Measurements from ENCODE around the gene GDPD5. TPM values are rescaled to one million over a fixed set of nuclear protein-coding genes. Genes with fewer than 3 reads are reported as not detected.

GDPD5 gene
- total RNA-seq, 1 donor from 2014 or later: 15.8 TPM

DNA sequence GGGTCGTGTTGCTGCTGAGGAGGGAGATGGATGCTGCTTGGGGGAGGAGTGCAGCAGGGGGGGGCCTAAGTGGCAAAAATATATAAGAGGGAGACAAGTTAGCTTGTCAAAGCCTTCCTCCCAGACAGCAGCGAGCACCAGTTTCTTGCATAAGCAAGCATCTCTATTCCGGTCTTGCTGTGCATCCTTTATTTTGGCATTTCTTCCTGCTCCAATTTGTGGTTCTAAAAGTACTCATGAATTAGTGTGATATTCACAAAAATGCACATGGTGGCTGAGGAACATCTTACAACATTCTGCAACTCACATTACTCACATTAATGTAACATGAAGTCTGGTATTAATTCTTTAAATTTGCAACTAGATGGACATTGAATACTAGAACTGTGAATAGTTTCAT, 32.1 kb downstream of the GDPD5 start:
- H3K27me3 ChIP-seq (ENCODE audit: low read depth): no peaks in the 10 kb centered on the region
- no peak for DNase-seq
- no peaks in the 10 kb centered on the region for H3K9me3 ChIP-seq
- intact Hi-C loops (cut with DNase I): no loop called here
- H3K4me1 ChIP-seq: peaks cover 14% of the 10 kb centered on the region
- H3K27ac ChIP-seq: no peak overlapping the region
- H3K4me3 ChIP-seq: no peak overlapping the region
- TF ChIP-seq, protein P1, sequence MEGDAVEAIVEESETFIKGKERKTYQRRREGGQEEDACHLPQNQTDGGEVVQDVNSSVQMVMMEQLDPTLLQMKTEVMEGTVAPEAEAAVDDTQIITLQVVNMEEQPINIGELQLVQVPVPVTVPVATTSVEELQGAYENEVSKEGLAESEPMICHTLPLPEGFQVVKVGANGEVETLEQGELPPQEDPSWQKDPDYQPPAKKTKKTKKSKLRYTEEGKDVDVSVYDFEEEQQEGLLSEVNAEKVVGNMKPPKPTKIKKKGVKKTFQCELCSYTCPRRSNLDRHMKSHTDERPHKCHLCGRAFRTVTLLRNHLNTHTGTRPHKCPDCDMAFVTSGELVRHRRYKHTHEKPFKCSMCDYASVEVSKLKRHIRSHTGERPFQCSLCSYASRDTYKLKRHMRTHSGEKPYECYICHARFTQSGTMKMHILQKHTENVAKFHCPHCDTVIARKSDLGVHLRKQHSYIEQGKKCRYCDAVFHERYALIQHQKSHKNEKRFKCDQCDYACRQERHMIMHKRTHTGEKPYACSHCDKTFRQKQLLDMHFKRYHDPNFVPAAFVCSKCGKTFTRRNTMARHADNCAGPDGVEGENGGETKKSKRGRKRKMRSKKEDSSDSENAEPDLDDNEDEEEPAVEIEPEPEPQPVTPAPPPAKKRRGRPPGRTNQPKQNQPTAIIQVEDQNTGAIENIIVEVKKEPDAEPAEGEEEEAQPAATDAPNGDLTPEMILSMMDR (IDR thresholded peaks at IDR 0.05): no peak
- no peaks in the 10 kb centered on the region for H3K36me3 ChIP-seq
- ATAC-seq: no peak

DNA sequence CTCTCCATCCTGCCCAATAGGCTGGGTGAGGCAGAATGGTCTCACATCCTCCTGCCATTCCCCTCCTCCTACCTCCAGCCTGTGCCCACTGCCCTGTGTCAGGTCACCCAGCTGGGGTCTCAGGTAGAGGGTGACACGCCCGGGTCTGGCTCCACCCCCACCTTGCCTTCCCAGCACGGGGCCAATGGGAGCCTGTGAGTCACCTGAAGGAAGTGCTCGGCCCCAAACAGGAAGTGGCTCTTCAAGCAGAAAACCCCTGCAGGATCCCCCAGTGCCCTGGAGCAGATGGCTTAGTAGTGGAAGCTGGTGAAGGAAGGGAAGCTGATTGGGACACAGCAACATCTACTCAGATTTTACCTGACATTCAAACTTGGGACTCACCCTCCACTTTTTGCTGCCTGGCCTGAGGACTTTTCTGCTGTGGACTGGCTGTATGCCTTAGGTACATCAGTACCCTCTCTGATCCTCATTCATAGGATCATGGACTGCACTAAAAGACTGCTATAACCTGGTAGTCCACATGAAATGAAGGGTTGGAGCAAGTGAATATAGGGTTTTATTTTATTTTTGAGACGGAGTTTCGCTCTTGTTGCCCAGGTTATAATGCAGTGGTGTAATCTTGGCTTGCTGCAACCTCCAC, 33.4 kb downstream of the GDPD5 start:
- Histone ChIP-seq H3K9me3 (no peaks in the 10 kb centered on the region), H3K4me1 (peaks cover 10% of the 10 kb centered on the region), H3K27ac (no peak overlapping the region), H3K36me3 (no peaks in the 10 kb centered on the region), H3K4me3 (no peak overlapping the region), H3K27me3 (ENCODE audit: low read depth) (no peaks in the 10 kb centered on the region)
- no peak for DNase-seq
- TF ChIP-seq, protein P1 (IDR thresholded peaks at IDR 0.05): no peak
- no peak for ATAC-seq
- intact Hi-C loops (cut with DNase I): no loop called here

DNA sequence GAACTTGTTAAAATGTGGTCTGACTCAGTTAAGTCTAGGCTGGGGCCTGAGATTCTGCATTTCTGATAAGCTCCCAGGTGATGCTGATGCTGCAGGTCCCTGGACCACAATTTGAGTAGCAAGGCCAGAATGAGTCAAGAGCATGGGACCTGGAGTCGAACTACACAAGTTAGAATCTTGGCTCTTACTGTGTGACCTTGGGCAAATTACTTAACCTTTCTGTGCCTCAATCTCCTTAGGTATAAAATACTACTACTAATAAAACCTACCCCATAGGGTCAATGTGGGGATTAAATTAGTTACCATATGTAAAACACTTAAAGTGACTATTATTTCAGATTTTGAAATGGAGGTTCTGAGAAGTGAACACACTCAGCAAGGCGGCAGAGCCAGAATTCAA, 34.3 kb downstream of the GDPD5 start:
- Histone ChIP-seq H3K4me3 (no peak overlapping the region), H3K4me1 (peaks cover 9% of the 10 kb centered on the region), H3K36me3 (no peaks in the 10 kb centered on the region), H3K27ac (no peak overlapping the region), H3K9me3 (no peaks in the 10 kb centered on the region), H3K27me3 (ENCODE audit: low read depth) (no peaks in the 10 kb centered on the region)
- intact Hi-C loops (cut with DNase I): no loop called here
- TF ChIP-seq, protein P1 (IDR thresholded peaks at IDR 0.05): no peak
- DNase-seq (no peak), ATAC-seq (no peak)

DNA sequence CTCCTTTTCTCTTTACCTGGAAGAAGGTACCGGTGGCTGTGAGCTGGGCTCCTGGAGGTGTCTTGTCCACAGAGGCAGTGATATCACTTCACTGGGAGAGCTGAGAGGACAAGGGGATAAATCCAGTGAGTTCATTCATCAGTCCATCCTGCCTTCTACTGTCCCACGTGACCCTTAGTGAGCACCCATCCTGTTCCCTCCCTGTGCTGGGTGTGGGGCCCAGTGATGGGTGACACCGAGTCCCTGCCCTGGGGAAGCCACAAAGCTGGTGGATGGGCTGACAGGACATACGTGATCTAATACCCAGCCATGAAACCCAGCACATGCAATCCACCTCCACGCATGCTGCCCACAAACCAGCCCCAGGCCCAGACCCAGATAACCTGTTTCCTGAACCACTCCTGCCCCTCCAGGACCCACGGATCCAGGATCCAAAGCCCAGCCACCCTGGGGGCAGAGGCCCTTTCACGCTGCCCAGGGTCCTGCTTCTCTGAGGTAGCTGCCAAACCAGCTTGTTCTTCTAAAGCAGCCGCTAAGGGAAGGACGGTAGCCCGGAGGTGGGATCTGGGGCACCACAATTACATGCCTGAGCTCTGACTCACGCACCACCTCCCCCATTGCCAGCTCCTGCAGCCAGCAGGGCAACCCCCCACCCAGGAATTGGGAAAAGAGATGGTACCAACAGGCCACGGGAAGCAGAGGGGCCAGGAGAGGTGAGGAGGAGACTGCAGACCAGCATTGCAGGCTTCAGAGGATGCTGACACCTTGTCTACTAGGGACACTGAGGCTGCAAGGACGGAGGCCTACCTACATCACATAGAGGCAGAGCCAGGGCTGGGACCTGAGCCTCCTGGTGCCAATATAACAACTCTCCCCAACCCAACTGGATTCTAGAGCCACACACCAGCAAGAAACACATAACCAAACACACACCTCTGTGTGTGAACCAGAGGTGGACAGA, 35.2 kb downstream of the GDPD5 start:
- no peak for DNase-seq
- intact Hi-C loops (cut with DNase I): no loop called here
- H3K4me1 ChIP-seq: peaks cover 6% of the 10 kb centered on the region
- no peaks in the 10 kb centered on the region for H3K9me3 ChIP-seq
- TF ChIP-seq, protein P1 (IDR thresholded peaks at IDR 0.05): no peak
- H3K27ac ChIP-seq: no peak overlapping the region
- H3K27me3 ChIP-seq (ENCODE audit: low read depth): no peaks in the 10 kb centered on the region
- no peak overlapping the region for H3K4me3 ChIP-seq
- ATAC-seq: no peak
- no peaks in the 10 kb centered on the region for H3K36me3 ChIP-seq

DNA sequence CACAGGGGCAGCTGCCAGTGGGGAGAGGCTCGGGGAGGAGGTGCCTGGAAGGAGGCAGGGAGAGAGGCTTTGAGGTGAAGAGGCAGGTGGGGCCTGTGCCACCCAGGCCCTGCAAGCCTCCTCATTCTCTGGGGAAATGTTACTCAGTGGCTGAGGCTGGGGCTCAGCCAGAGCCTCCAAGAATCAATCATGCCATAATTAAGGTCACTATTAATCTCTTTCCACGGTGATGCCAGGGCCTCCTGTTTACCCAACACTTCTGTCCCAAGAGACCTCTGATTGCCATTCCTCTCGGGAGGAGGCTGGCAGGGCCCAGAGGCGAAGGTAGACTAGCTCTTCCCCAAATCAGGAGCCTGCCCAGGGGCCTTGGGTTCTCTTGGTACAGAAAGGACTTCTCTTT, 38.4 kb downstream of the GDPD5 start:
- TF ChIP-seq, protein P1 (IDR thresholded peaks at IDR 0.05): no peak
- Histone ChIP-seq H3K27ac (no peak overlapping the region), H3K36me3 (no peaks in the 10 kb centered on the region), H3K9me3 (no peaks in the 10 kb centered on the region), H3K27me3 (ENCODE audit: low read depth) (no peaks in the 10 kb centered on the region), H3K4me1 (peaks cover 5% of the 10 kb centered on the region), H3K4me3 (no peak overlapping the region)
- no peak for DNase-seq
- intact Hi-C loops (cut with DNase I): no loop called here
- no peak for ATAC-seq

Data from lower lobe of right lung (tissue), 2 donors.